ENCODE data around the gene NUB1. TPM values are rescaled to one million over a fixed set of nuclear protein-coding genes. Genes with fewer than 3 reads are reported as not detected.
A peak's percentile ranks its signal among the peaks of the same experiment; 100 is the strongest.

NUB1 gene
- total and polyA plus RNA-seq, 11 donors: 22.6 to 56.3 (median 39.4) TPM

DNA sequence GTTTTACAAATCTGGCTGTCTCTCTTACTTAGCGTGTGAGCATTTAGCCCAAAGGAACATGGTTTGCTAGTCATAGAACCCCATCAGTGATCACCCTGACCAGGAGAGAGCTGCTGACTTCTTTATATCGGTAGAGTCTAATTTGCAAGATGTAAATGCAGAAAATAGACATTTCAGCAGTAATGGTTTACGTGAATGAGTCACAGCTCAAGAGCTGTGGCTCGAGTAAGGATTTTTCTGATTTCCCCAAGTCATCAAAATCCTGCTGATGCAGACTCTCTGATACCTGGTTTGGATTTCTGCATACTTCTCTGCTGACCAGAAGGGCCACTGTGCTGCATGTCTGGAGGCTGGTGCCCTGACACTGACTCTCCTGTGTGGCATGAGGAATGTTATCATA, 25.7 kb downstream of the NUB1 start:
- 78 to 89% (median 86%) methylated on average over 4 of the region's 4 CpGs for WGBS, 4 donors
- intact Hi-C loops (cut with DNase I): loop anchor here in 6 of 10 donors (1.0 to 10.0 kb wide), 6 partner anchors 80 to 390 kb away; partner anchors contain the start of gene RHEB (in 1 of the 6)
- Histone ChIP-seq H3K9me3 (peaks cover 0 to 3% (median 0%) of the 10 kb centered on the region in 12 donors), H3K27me3 (no peaks in the 10 kb centered on the region), H3K27ac (peak overlapping the region in 3 of 12 donors; percentile 8 to 63 (median 17)), H3K36me3 (peaks cover 0 to 70% (median 57%) of the 10 kb centered on the region in 9 donors), H3K4me3 (no peak overlapping the region), H3K4me1 (peaks cover 0 to 17% (median 6%) of the 10 kb centered on the region in 12 donors)
- DNase-seq (no peak), ATAC-seq (peak in 1 of 4 donors; percentile 9)
- TF ChIP-seq POLR2A (IDR thresholded peaks at IDR 0.05): no peak
- TF ChIP-seq, protein P1, sequence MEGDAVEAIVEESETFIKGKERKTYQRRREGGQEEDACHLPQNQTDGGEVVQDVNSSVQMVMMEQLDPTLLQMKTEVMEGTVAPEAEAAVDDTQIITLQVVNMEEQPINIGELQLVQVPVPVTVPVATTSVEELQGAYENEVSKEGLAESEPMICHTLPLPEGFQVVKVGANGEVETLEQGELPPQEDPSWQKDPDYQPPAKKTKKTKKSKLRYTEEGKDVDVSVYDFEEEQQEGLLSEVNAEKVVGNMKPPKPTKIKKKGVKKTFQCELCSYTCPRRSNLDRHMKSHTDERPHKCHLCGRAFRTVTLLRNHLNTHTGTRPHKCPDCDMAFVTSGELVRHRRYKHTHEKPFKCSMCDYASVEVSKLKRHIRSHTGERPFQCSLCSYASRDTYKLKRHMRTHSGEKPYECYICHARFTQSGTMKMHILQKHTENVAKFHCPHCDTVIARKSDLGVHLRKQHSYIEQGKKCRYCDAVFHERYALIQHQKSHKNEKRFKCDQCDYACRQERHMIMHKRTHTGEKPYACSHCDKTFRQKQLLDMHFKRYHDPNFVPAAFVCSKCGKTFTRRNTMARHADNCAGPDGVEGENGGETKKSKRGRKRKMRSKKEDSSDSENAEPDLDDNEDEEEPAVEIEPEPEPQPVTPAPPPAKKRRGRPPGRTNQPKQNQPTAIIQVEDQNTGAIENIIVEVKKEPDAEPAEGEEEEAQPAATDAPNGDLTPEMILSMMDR (IDR thresholded peaks at IDR 0.05): no peak

DNA sequence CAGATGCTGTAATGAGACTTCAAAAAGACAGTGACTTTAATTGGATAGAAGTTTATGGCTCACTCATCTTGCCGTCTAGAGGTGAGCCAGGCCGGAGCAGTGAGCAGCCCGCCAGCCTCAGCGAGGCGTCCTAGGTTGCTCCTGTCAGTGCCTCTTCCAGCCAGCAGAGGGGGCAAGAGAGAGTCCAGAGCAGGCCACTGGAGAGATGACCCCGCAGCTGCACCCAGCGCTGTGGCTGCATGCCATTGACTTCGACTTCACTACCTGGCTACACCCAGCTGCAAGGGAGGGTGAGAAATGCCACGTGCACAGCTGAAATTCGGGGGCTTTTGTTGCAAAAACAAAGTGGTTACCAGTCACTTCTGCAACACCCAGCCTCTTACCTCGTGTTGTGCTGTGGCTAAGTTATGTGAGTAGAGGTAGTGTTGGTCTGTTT, 26.5 kb downstream of the NUB1 start:
- Histone ChIP-seq H3K4me3 (no peak overlapping the region), H3K27ac (peak overlapping the region in 1 of 12 donors; percentile 63), H3K4me1 (peaks cover 0 to 17% (median 6%) of the 10 kb centered on the region in 12 donors), H3K27me3 (no peaks in the 10 kb centered on the region), H3K9me3 (no peaks in the 10 kb centered on the region), H3K36me3 (peaks cover 0 to 70% (median 51%) of the 10 kb centered on the region in 9 donors)
- 10 to 14% (median 12%) methylated on average over 10 to 11 of the region's 11 CpGs for WGBS, 4 donors
- peak; percentile 79 to 88 (median 85) for DNase-seq
- no peak for TF ChIP-seq POLR2A (IDR thresholded peaks at IDR 0.05)
- TF ChIP-seq, protein P1 (IDR thresholded peaks at IDR 0.05): peak; percentile 91 to 98 (median 95)
- intact Hi-C loops (cut with DNase I): loop anchor here (1.0 to 10.0 kb wide), 9 partner anchors 79 to 391 kb away; partner anchors contain the start of gene RHEB (in 1 of the 10)
- ATAC-seq: peak; percentile 84 to 97 (median 96)

DNA sequence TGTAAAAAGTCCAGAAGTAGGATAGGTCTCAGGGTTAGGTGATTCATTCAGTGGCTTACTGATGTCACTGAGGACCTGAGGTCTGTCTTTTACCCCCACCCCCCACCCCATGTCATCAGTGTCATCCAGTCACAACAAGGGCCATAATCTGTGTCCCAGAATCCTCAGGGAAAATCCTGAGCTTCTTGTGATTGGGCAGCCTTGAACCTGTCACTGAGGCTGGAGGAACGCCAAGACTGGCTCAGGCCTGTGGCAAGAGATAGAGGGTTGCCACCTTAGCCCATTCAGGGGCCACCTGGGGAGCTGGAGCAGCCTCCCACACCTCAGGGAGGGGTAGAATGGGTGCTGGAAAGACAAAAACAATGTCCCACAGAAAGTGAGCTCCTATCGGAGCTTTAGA, 29.7 kb downstream of the NUB1 start:
- H3K4me3 ChIP-seq: no peak overlapping the region
- WGBS, 4 donors: 88 to 96% (median 91%) methylated on average over 2 of the region's 2 CpGs
- TF ChIP-seq POLR2A (IDR thresholded peaks at IDR 0.05): no peak
- TF ChIP-seq, protein P1 (IDR thresholded peaks at IDR 0.05): no peak
- H3K27me3 ChIP-seq: no peaks in the 10 kb centered on the region
- ATAC-seq (no peak), DNase-seq (no peak)
- H3K27ac ChIP-seq: no peak overlapping the region
- H3K9me3 ChIP-seq: no peaks in the 10 kb centered on the region
- H3K36me3 ChIP-seq: peaks cover 0 to 92% (median 69%) of the 10 kb centered on the region in 9 donors
- peaks cover 0 to 17% (median 6%) of the 10 kb centered on the region in 12 donors for H3K4me1 ChIP-seq
- intact Hi-C loops (cut with DNase I): loop anchor here in 2 of 10 donors (5.0 to 10.0 kb wide), 2 partner anchors 384 to 391 kb away; no protein-coding TSS in a partner anchor

DNA sequence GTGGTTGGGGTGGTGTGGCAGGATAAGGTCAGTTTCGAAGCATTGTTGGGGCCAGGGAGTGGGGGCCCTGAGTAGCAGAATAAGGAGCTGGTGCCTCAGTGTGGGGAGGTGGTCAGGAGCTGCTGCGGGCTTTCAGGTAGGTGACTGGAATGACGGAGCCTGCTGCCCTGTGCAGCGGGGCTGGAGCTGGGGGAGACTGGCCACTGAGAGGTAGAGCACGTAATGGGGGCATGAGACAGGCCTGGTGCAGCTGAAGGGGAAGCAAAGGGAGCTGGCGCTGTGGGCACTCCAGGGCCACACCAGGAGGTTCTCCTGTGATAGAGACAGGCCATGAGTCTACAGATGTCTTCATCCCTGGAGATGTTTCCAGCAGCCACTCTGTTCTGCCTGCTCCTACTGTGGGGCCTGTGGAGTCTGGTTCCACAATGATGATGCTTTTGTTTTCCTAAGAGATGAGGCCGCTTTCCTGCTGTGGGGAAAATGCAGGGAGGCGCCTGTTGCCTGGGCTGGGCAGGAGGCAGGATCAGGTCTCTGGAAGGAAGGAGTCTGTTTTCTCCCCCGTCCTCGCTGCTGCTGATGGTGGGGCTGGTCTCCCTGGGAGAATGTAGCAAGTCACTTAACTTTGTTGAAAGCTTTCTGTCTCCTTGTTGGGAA, 31.1 kb downstream of the NUB1 start:
- intact Hi-C loops (cut with DNase I): loop anchor here in 2 of 10 donors (5.0 to 10.0 kb wide), 2 partner anchors 382 to 390 kb away; no protein-coding TSS in a partner anchor
- no peak overlapping the region for H3K4me3 ChIP-seq
- no peak for ATAC-seq
- TF ChIP-seq, protein P1 (IDR thresholded peaks at IDR 0.05): no peak
- no peak for TF ChIP-seq POLR2A (IDR thresholded peaks at IDR 0.05)
- H3K27ac ChIP-seq: no peak overlapping the region
- WGBS, 4 donors: 92 to 96% (median 94%) methylated on average over 10 of the region's 10 CpGs
- no peak for DNase-seq
- no peaks in the 10 kb centered on the region for H3K9me3 ChIP-seq
- no peaks in the 10 kb centered on the region for H3K27me3 ChIP-seq
- H3K4me1 ChIP-seq: peaks cover 0 to 8% (median 5%) of the 10 kb centered on the region in 12 donors
- peaks cover 0 to 96% (median 80%) of the 10 kb centered on the region in 9 donors for H3K36me3 ChIP-seq

Measured in heart left ventricle (tissue), 16 donors.